Psoas muscle (tissue), 8 donors: Measurements from ENCODE around the gene LILRB1. TPM values are rescaled to one million over a fixed set of nuclear protein-coding genes. Genes with fewer than 3 reads are reported as not detected.

ENCODE experiments used
- ATAC-seq, 4 donors: fragments of 200-7000 bp; cut with Tn5 transposase; one replicate each; pipeline ENCODE4 v1.9.1; 2020; ENCODE audit warnings: moderate library complexity in 3 of 4, mild to moderate bottlenecking in 2 of 4
- DNase-seq, 2 donors: peaks; one replicate each; pipeline ENCODE4 v3.0.0-alpha.2; 2020
- H3K27ac ChIP-seq: fragments of 200-600 bp; one replicate; pipeline ENCODE4 v1.8.0; 2022
- H3K27me3 ChIP-seq, 3 donors: fragments of 200-600 bp in 1 of 3; one replicate each; pipeline versions ENCODE4 v1.6.1 to v1.8.0; 2013 to 2022; ENCODE audit warnings: low read length in 2 of 3, mild to moderate bottlenecking in 2 of 3, moderate library complexity in 1 of 3; ENCODE audit not compliant: insufficient read depth in 3 of 3
- H3K36me3 ChIP-seq, 2 donors: fragments of 200-600 bp in 1 of 2; one replicate each; pipeline versions ENCODE4 v1.6.1 to v1.8.0; 2013 to 2022; ENCODE audit warnings: low read depth in 1 of 2, mild to moderate bottlenecking in 1 of 2, moderate library complexity in 1 of 2; ENCODE audit not compliant: insufficient read depth in 1 of 2
- H3K4me1 ChIP-seq: fragments of 200-600 bp; one replicate; pipeline ENCODE4 v1.8.0; 2022
- H3K4me3 ChIP-seq: fragments of 200-600 bp; one replicate; pipeline ENCODE4 v1.8.0; 2022; ENCODE audit warnings: mild to moderate bottlenecking
- H3K9me3 ChIP-seq: fragments of 200-600 bp; one replicate; pipeline ENCODE4 v1.8.0; 2022
- CTCF ChIP-seq: fragments of 200-600 bp; IDR thresholded peaks from one replicate; pipeline ENCODE4 v1.8.0; 2022; ENCODE audit warnings: antibody characterized with exemption
- WGBS, 3 donors: extraction: QIAGEN DNeasy Blood & Tissue Kit; methylation state at CpG; one replicate each; pipeline versions ENCODE4 v1.1.6 to v1.1.7; 2013; 5-methylcytosine and 5-hydroxymethylcytosine counted together
- intact Hi-C, 2 donors: fragments of 100-400 bp; cut with DNase I; formaldehyde crosslinking; loops; one replicate each; pipeline versions ENCODE4 v1.11.0 to v1.14.2; 2022
- polyA plus RNA-seq, 3 donors: library from polyadenylated mRNA; stranded (reverse); fragments of 200-250 nt; gene quantifications; one replicate each; pipeline ENCODE4 v1.2.3, GENCODE V29; 2013
- total RNA-seq, 4 donors: library from RNA; stranded (reverse); fragmentation: NEBNext Ultra II Directional in 2 of 4; extraction: Animal tissue kit (Norgen Biotek cat#: 25700) in 2 of 4; gene quantifications; one replicate each; pipeline versions ENCODE4 v1.2.1 to v1.2.4, GENCODE V29; 2021 to 2023
- donor health status: healthy with polysubstance abuse.
- donor health status: DM: no; HTN: no; CAD: no; lungs with moderate emphysema.
- donor health status: Bipolar disorder and iron deficiency.
- donor health status: healthy.
- donor health status: DM: yes; HTN: yes; CAD: no.
- donor health status: DM: no; HTN: no; CAD: no.
- donor health status: DM: no; HTN: no; CAD: no.
- donor health status: DM: yes; HTN: yes; CAD: no.

The LILRB1 gene
- total and polyA plus RNA-seq, 7 donors = 0.17 to 2.0 (median 0.95) TPM

- ATAC-seq (no peak), DNase-seq (no peak)
These were observed 22.1 kb upstream of the LILRB1 start for GRCh38 chr19:54608205-54608604.

DNA sequence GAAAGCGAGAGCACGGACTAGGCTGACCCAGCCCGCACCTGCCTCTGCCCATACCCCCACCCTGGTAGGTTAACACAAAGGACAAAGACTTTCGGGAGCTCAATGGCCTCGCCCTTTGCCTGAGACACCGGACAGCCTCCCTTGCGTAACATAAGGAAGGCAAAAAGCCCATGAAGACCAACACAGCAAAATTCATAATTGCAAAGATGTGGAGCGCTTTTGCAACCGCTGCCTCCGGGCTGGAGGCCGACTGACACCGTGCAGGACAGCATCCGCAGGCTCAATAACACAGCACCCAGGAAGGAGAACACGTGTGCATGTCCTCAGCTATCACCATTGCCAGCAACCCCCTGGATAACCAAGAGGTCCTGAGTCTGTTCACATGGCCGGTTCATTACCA is 21.5 kb upstream of the LILRB1 start:
- ATAC-seq (no peak), DNase-seq (no peak)
- 88% methylated on average over 14 to 15 of the region's 15 CpGs for WGBS, 3 donors
- Histone ChIP-seq H3K4me1 (no peaks in the 10 kb centered on the region), H3K4me3 (no peak overlapping the region), H3K27me3 (peaks cover 0 to 5% (median 0%) of the 10 kb centered on the region in 3 donors), H3K9me3 (no peaks in the 10 kb centered on the region), H3K27ac (no peak overlapping the region), H3K36me3 (no peaks in the 10 kb centered on the region)
- intact Hi-C loops = no loop called here
- TF ChIP-seq CTCF = no peak

More at GRCh38 chr19:54608205-54608604, 22.1 kb upstream of the LILRB1 start:
- Histone ChIP-seq H3K9me3 (no peaks in the 10 kb centered on the region), H3K27ac (no peak overlapping the region), H3K27me3 (peaks cover 0 to 5% (median 0%) of the 10 kb centered on the region in 3 donors), H3K4me3 (no peak overlapping the region), H3K4me1 (no peaks in the 10 kb centered on the region), H3K36me3 (no peaks in the 10 kb centered on the region)
- TF ChIP-seq CTCF = no peak
- intact Hi-C loops = no loop called here
- WGBS, 3 donors = 79 to 91% (median 87%) methylated on average over 7 of the region's 7 CpGs

DNA sequence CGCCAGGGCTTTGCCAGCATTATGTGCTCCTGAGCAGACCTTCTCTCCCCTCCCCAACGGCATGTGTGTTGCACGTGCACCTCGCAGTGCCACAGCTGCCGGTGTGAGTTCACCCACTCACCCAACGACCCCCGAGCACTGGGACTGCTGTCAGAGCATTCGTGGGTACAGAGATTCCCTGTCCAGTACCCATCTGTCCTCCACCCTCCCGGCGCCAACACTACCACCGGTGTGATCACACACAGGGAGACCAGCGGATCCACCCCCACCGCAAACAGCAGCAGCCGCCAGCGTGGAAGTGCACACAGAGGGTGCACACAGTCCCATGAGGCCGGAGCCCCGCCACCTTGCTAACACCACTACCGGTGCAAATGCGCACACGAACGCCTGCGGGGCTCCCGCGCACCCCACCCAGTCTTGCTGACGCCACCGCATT is 20.9 kb upstream of the LILRB1 start:
- Histone ChIP-seq H3K36me3 (no peaks in the 10 kb centered on the region), H3K27ac (no peak overlapping the region), H3K9me3 (no peaks in the 10 kb centered on the region), H3K27me3 (peaks cover 0 to 5% (median 0%) of the 10 kb centered on the region in 3 donors), H3K4me1 (no peaks in the 10 kb centered on the region), H3K4me3 (no peak overlapping the region)
- intact Hi-C loops = no loop called here
- TF ChIP-seq CTCF = no peak
- DNase-seq (no peak), ATAC-seq (no peak)
- 85 to 88% (median 87%) methylated on average over 26 of the region's 26 CpGs for WGBS, 3 donors

DNA sequence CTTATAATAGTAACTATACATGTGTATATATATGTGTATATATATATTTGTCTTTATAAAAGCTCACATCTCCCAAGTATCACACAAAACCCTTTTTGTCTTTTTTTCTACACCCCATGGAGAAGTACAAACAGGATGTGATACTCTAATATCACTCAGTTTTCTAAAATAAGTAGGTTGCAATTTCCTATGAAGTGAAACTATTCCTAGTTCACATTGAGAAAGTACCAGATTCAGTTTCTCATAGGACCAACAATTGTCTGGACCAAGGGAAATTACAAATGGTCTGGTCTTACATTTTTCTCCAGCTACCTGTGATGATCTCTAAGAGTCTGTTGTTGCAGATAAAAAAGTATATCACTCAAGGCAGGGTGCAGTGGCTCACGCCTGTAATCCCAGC is 17.9 kb upstream of the LILRB1 start:
- H3K9me3 ChIP-seq = no peaks in the 10 kb centered on the region
- ATAC-seq = no peak
- intact Hi-C loops = no loop called here
- peaks cover 0 to 3% (median 0%) of the 10 kb centered on the region in 3 donors for H3K27me3 ChIP-seq
- WGBS, 3 donors = 84 to 93% (median 86%) methylated on average over 1 of the region's 1 CpG
- no peak for TF ChIP-seq CTCF
- no peaks in the 10 kb centered on the region for H3K4me1 ChIP-seq
- H3K4me3 ChIP-seq = no peak overlapping the region
- no peaks in the 10 kb centered on the region for H3K36me3 ChIP-seq
- no peak for DNase-seq
- H3K27ac ChIP-seq = no peak overlapping the region

DNA sequence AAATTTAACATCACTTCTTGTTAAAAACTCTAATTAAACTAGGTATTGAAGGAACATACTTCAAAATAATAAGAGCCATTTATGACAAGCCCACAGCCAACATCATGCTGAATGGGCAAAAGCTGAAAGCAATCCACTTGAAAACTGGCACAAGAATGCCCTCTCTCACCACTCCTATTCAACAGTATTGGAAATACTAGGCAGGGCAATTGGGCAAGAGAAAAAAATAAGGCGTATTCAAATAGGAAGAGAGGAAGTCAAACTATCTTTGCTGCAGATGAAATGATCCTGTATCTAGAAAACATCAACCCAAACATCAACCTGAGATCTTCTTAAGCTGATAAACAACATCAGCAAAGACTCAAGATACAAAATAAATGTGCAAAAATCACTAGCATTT is 15.6 kb upstream of the LILRB1 start:
- H3K27me3 ChIP-seq = no peaks in the 10 kb centered on the region
- TF ChIP-seq CTCF = no peak
- intact Hi-C loops = no loop called here
- ATAC-seq (no peak), DNase-seq (no peak)
- H3K9me3 ChIP-seq = no peaks in the 10 kb centered on the region
- H3K36me3 ChIP-seq = no peaks in the 10 kb centered on the region
- no peak overlapping the region for H3K4me3 ChIP-seq
- WGBS, 3 donors = 78 to 89% (median 86%) methylated on average over 1 of the region's 1 CpG
- H3K27ac ChIP-seq = no peak overlapping the region
- H3K4me1 ChIP-seq = no peaks in the 10 kb centered on the region
